ENCODE data around the gene MGMT. TPM values are rescaled to one million over a fixed set of nuclear protein-coding genes. Genes with fewer than 3 reads are reported as not detected.

MGMT gene
- total and polyA plus RNA-seq, 2 donors from 2014 or later: 25.9 to 70.0 TPM

- Histone ChIP-seq H3K9me3 (ENCODE audit: control insufficient read depth in 2 of 3, insufficient read depth in 1 of 3, low read length in 3 of 3) (no peaks in the 10 kb centered on the region), H3K27ac (ENCODE audit: low read depth in 2 of 2, low read length in 2 of 2) (no peak overlapping the region), H3K4me3 (ENCODE audit: low read length in 3 of 3) (no peak overlapping the region), H3K4me1 (ENCODE audit: control insufficient read depth in 2 of 3, insufficient read depth in 2 of 3, low read depth in 1 of 3, low read length in 3 of 3) (no peaks in the 10 kb centered on the region), H3K27me3 (ENCODE audit: control insufficient read depth, insufficient read depth, low read length) (no peaks in the 10 kb centered on the region), H3K9ac (ENCODE audit: low read length in 3 of 3) (no peak overlapping the region), H3K36me3 (ENCODE audit: control insufficient read depth in 2 of 3, insufficient read depth in 3 of 3, low read length in 3 of 3) (no peaks in the 10 kb centered on the region)
- intact Hi-C loops (cut with DNase I): no loop called here
- DNase-seq: no peak
- FAIRE-seq: no peak
- no peak for TF ChIP-seq CTCF (IDR thresholded peaks at IDR 0.05; ENCODE audit: borderline replicate concordance, extremely low read depth, insufficient read depth)
Measured at GRCh38 chr10:129615381-129615780, 148.3 kb downstream of the MGMT start.

GRCh38 chr10:129615921-129616525 is 149.0 kb downstream of the MGMT start:
- H3K27ac ChIP-seq (ENCODE audit: low read depth in 2 of 2, low read length in 2 of 2): no peak overlapping the region
- H3K9ac ChIP-seq (ENCODE audit: low read length in 3 of 3): no peak overlapping the region
- TF ChIP-seq CTCF (IDR thresholded peaks at IDR 0.05; ENCODE audit: borderline replicate concordance, extremely low read depth, insufficient read depth): no peak
- DNase-seq: no peak
- H3K27me3 ChIP-seq (ENCODE audit: control insufficient read depth, insufficient read depth, low read length): no peaks in the 10 kb centered on the region
- H3K9me3 ChIP-seq (ENCODE audit: control insufficient read depth in 2 of 3, insufficient read depth in 1 of 3, low read length in 3 of 3): no peaks in the 10 kb centered on the region
- intact Hi-C loops (cut with DNase I): no loop called here
- H3K4me1 ChIP-seq (ENCODE audit: control insufficient read depth in 2 of 3, insufficient read depth in 2 of 3, low read depth in 1 of 3, low read length in 3 of 3): no peaks in the 10 kb centered on the region
- H3K36me3 ChIP-seq (ENCODE audit: control insufficient read depth in 2 of 3, insufficient read depth in 3 of 3, low read length in 3 of 3): no peaks in the 10 kb centered on the region
- no peak overlapping the region for H3K4me3 ChIP-seq (ENCODE audit: low read length in 3 of 3)
- FAIRE-seq: no peak

DNA sequence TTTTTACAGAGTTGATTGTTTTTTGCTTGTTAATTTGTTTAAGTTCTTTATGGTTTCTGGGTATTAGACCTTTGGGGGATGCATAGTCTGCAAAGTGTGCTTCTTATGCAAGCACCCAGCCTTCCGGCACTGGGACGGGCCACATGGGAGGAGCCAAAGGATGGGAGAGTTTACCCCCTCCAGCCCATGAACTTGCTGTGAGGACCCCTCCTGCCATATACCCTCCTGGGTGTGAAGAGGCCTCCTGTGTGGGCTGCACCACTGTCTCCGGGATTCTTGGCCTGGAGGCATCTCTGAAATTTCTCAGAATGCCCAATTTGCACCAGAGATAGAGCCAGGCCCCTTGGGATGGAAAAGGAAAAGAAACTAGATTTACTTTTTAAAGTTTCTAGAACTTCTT is 150.7 kb downstream of the MGMT start:
- Histone ChIP-seq H3K27me3 (ENCODE audit: control insufficient read depth, insufficient read depth, low read length) (no peaks in the 10 kb centered on the region), H3K27ac (ENCODE audit: low read depth in 2 of 2, low read length in 2 of 2) (no peak overlapping the region), H3K9me3 (ENCODE audit: control insufficient read depth in 2 of 3, insufficient read depth in 1 of 3, low read length in 3 of 3) (no peaks in the 10 kb centered on the region), H3K36me3 (ENCODE audit: control insufficient read depth in 2 of 3, insufficient read depth in 3 of 3, low read length in 3 of 3) (no peaks in the 10 kb centered on the region), H3K4me3 (ENCODE audit: low read length in 3 of 3) (no peak overlapping the region), H3K4me1 (ENCODE audit: control insufficient read depth in 2 of 3, insufficient read depth in 2 of 3, low read depth in 1 of 3, low read length in 3 of 3) (no peaks in the 10 kb centered on the region), H3K9ac (ENCODE audit: low read length in 3 of 3) (no peak overlapping the region)
- no peak for TF ChIP-seq CTCF (IDR thresholded peaks at IDR 0.05; ENCODE audit: borderline replicate concordance, extremely low read depth, insufficient read depth)
- DNase-seq (no peak), FAIRE-seq (no peak)
- intact Hi-C loops (cut with DNase I): no loop called here

DNA sequence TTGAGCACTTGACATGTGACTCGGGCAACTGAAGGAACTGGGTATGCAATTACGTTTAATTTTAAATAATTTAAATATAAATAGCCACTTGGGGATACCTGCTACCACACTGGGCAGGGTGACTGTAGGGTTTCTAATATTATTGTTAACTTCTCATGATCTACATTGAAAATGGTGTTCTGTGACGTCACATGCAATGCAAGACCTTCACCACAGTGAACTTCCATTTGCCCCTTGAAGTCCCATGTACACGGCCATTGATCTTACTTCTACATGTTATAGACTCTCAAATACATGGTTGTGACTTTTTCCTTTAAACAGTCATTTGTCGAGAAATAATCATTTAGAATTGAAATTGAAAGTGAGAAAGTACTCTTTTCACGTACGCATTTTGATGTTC is 154.0 kb downstream of the MGMT start:
- Histone ChIP-seq H3K36me3 (ENCODE audit: control insufficient read depth in 2 of 3, insufficient read depth in 3 of 3, low read length in 3 of 3) (no peaks in the 10 kb centered on the region), H3K4me3 (ENCODE audit: low read length in 3 of 3) (no peak overlapping the region), H3K27me3 (ENCODE audit: control insufficient read depth, insufficient read depth, low read length) (no peaks in the 10 kb centered on the region), H3K9me3 (ENCODE audit: control insufficient read depth in 2 of 3, insufficient read depth in 1 of 3, low read length in 3 of 3) (no peaks in the 10 kb centered on the region), H3K9ac (ENCODE audit: low read length in 3 of 3) (no peak overlapping the region), H3K27ac (ENCODE audit: low read depth in 2 of 2, low read length in 2 of 2) (no peak overlapping the region), H3K4me1 (ENCODE audit: control insufficient read depth in 2 of 3, insufficient read depth in 2 of 3, low read depth in 1 of 3, low read length in 3 of 3) (no peaks in the 10 kb centered on the region)
- FAIRE-seq (no peak), DNase-seq (no peak)
- intact Hi-C loops (cut with DNase I): no loop called here
- TF ChIP-seq CTCF (IDR thresholded peaks at IDR 0.05; ENCODE audit: borderline replicate concordance, extremely low read depth, insufficient read depth): no peak
